SK-N-MC (cell line): Measurements from ENCODE around the gene ZNFX1.
"Not testable (repeated sequence)": the region's sequence is repeated elsewhere in the genome, so short reads cannot be mapped to it uniquely, and the experiment has no call there.

ENCODE experiments used
- DNase-seq: peaks from one replicate; pipeline ENCODE4 v3.0.0-alpha.2; 2011; ENCODE audit warnings: low read depth, low spot score
- H3K27ac ChIP-seq: fragments of 200-600 bp; sonication (generic); 2 replicates; pipeline ENCODE4 v1.5.1; 2016; ENCODE audit warnings: mixed run types
- H3K36me3 ChIP-seq: fragments of 200-600 bp; sonication (generic); 2 replicates; pipeline ENCODE4 v1.6.1; 2017; ENCODE audit warnings: antibody characterized with exemption, low read length, mixed read lengths; ENCODE audit not compliant: insufficient read depth
- H3K4me3 ChIP-seq: fragments of 200-600 bp; sonication (generic); 2 replicates; pipeline ENCODE4 v1.5.1; 2016
- H3K9ac ChIP-seq: fragments of 200-600 bp; sonication (generic); 2 replicates; pipeline ENCODE4 v1.8.0; 2017; ENCODE audit warnings: mixed run types, mixed read lengths; ENCODE audit not compliant: insufficient read length
- H3K9me3 ChIP-seq: fragments of 200-600 bp; sonication (generic); 2 replicates; pipeline ENCODE4 v1.6.1; 2017; ENCODE audit warnings: low read depth, mild to moderate bottlenecking, antibody characterized with exemption, low read length, moderate library complexity, mixed read lengths
- EZH2 ChIP-seq: fragments of 200-600 bp; sonication (generic); IDR thresholded peaks from one replicate; pipeline ENCODE4 v1.6.1; 2017; ENCODE audit warnings: antibody characterized with exemption
- FOXP2 ChIP-seq: optimal IDR thresholded peaks from 2 replicates; pipeline ENCODE3; 2011; ENCODE audit warnings: mild to moderate bottlenecking, moderate library complexity; ENCODE audit not compliant: insufficient read depth; ENCODE audit errors: extremely low read length, control extremely low read depth
- POLR2AphosphoS5 ChIP-seq: IDR thresholded peaks from 2 replicates; pipeline ENCODE4 v1.6.1; 2012; ENCODE audit warnings: mild to moderate bottlenecking, low read depth, low read length, borderline replicate concordance

The ZNFX1 gene

DNA sequence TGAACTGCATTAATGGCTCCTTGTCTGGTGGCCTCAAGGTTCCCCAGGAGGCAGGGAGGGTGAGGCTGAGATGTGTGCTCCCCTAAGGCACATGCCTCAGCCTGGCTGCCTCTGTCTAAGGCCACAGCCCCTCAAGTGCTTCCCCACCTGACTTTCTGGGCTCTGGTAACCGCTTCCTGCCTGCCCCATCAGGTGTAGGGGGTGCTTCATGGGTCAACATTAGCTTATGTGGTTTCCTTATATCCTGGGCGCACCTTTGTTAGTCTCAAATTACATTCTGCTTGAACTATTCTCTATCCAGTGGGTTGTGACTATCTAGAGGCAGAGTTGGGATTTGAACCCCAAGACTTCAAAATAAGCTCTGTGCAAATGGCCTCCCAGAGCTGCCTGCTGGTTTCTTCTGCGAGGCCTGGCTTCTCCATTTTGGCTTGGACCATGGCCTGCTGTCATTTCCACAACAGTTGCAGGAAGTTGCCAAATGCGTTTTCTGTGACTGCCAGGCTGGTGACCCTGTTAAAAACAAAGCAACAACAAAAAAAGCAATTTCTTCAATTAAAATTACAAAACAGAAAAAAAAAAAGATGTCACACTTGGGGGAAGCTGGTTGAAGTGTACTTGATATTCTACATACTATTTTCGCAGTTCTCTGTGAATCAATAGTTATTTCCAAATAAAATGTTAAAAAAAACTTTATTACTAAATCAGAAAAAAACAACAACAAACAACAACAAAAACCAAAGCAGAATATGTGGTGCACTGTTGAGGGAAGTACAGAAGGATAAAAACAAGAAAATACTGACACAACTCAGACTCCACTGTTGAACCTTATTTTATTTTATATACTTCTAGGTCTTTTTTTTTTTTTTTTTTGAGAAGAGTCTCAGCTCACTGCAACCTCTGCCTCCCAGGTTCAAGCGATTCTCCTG is 20.0 kb upstream of the ZNFX1 start:
- no peak for DNase-seq
- Histone ChIP-seq H3K9ac (no peak overlapping the region), H3K27ac (0 out of 2 replicates have a peak overlapping the region, but pooled peaks have one; percentile 36), H3K36me3 (no peaks in the 10 kb centered on the region; the same call in 1 of the 2 replicates), H3K4me3 (no peak overlapping the region), H3K9me3 (no peaks in the 10 kb centered on the region)
- TF ChIP-seq POLR2AphosphoS5: no peak
- TF ChIP-seq EZH2: no peak
- TF ChIP-seq FOXP2: no peak

DNA sequence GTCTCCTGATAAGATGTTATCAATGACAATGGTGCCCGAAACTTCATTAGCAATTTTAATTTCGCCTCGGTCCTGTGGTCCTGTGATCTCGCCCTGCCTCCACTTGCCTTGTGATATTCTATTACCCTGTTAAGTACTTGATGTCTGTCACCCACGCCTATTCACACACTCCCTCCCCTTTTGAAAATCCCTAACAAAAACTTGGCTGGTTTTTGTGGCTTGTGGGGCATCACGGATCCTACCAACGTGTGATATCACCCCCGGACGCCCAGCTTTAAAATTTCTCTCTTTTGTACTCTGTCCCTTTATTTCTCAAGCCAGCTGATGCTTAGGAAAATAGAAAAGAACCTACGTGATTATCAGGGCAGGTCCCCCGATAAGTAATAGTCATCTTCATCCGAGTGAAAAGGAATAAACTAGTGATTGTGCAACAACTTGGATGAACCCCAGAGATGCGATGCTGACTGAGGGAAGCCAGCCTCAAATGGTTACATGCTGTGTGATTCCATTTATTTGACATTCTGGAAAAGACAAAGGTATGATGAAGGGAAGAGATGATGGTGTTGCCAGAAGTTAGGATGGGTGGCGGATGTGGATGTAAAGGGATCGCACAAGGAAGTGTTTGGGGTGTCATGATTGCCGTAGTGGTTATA is 16.3 kb upstream of the ZNFX1 start:
- DNase-seq, H3K4me3 ChIP-seq, H3K27ac ChIP-seq, H3K9ac ChIP-seq, H3K9me3 ChIP-seq: not testable (repeated sequence)
- peaks cover 26% of the 10 kb centered on the region for H3K36me3 ChIP-seq

DNA sequence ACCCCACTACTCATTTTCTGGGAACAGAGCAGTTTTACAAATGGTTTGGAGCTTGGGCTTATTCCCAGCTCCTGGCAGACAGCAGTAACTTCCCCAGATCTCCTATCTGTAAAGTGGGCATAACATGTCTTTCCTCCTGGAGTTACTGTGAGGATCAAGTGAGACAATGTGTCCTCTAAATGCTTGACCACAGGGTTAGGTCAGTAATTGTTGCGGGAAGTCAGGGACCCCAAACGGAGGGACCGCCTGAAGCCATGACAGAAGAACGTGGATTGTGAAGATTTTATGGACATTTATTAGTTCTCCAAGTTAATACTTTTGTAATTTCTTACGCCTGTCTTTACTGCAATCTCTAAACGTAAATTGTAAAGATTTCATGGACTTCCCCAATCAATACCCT is 15.3 kb upstream of the ZNFX1 start:
- no peak overlapping the region for H3K9ac ChIP-seq
- no peak for DNase-seq
- H3K9me3 ChIP-seq: no peaks in the 10 kb centered on the region
- H3K4me3 ChIP-seq: no peak overlapping the region
- peak overlapping the region; percentile 64; the same call in 1 of the 2 replicates for H3K27ac ChIP-seq
- TF ChIP-seq POLR2AphosphoS5: no peak
- peaks cover 36% of the 10 kb centered on the region for H3K36me3 ChIP-seq

DNA sequence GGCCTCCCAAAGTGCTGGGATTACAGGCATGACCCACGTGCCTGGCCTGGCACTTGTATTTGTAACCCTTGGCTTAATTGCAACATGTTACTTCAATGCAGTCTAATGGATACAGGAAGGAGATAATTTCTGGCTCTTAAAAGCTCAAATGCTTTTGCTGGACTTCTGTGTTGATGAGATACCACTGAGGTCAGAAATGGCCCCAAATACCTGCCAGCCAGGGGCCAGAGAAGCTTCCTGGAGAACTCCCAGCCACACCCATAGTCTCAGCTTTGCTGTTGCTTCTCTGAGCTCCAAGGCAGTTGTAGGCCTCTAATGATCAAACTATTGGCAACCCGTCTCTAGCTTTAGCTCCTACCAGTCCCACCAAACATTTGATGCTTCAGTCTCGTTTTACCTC is 14.2 kb upstream of the ZNFX1 start:
- Histone ChIP-seq H3K9ac (no peak overlapping the region), H3K27ac (0 out of 2 replicates have a peak overlapping the region, but pooled peaks have one; percentile 85), H3K9me3 (no peaks in the 10 kb centered on the region), H3K36me3 (peaks cover 47% of the 10 kb centered on the region), H3K4me3 (no peak overlapping the region)
- TF ChIP-seq POLR2AphosphoS5: no peak
- no peak for TF ChIP-seq EZH2
- no peak for TF ChIP-seq FOXP2
- no peak for DNase-seq

DNA sequence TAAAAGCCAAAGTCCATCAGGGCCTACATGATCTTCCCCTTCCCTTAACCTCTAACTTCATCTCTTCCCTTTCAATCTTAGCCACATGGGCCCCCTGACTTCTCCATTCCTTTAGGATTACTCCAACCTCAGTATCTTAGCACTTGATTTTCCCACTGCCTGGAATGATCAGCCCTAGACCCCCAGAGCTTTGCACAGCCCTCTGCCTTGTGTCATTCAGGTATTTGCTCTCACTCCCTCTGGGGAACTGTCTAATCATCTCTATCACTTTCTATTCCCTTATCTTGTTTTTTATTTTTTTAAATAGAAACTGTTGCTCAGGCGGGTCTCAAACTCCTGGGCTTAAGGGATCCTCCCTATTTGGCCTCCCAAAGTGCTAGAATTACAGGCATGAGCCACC is 13.3 kb upstream of the ZNFX1 start:
- peaks cover 55% of the 10 kb centered on the region for H3K36me3 ChIP-seq
- TF ChIP-seq FOXP2 (no peak), POLR2AphosphoS5 (no peak), EZH2 (no peak)
- H3K4me3 ChIP-seq: no peak overlapping the region
- DNase-seq: no peak
- H3K9me3 ChIP-seq: no peaks in the 10 kb centered on the region
- H3K9ac ChIP-seq: no peak overlapping the region
- H3K27ac ChIP-seq: peak overlapping the region; percentile 85

DNA sequence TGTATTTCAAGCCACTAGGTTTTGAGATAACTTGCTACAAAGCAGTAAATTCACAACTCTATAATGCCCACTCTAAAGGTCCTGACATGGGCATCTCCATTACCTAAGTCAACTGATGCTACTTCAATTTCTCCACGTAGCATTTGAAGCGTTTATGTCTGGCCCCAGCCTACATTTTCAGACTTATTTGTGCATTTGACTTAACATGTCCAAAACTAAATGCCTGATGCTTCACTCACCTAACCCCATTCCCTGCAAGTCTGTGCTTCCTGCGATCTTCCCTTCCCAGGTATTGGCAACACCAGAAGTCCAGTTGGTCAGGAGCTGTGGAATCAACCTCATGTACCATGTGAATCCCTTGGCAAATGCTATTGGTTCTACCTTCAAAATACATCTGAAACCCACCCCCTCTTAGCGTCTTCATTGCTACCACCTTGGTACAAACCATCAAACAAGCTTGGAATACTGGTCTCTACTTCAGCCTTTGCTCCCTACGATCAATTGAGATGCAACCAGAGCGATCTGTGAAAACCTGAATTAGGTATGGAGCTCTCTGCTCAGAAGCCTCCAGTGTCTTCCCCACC is 12.8 kb upstream of the ZNFX1 start:
- Histone ChIP-seq H3K36me3 (peaks cover 60% of the 10 kb centered on the region), H3K4me3 (no peak overlapping the region), H3K9me3 (no peaks in the 10 kb centered on the region), H3K27ac (peak overlapping the region; percentile 85), H3K9ac (no peak overlapping the region)
- TF ChIP-seq FOXP2 (no peak), POLR2AphosphoS5 (no peak; the same call in none of the 2 replicates), EZH2 (no peak)
- DNase-seq: no peak

DNA sequence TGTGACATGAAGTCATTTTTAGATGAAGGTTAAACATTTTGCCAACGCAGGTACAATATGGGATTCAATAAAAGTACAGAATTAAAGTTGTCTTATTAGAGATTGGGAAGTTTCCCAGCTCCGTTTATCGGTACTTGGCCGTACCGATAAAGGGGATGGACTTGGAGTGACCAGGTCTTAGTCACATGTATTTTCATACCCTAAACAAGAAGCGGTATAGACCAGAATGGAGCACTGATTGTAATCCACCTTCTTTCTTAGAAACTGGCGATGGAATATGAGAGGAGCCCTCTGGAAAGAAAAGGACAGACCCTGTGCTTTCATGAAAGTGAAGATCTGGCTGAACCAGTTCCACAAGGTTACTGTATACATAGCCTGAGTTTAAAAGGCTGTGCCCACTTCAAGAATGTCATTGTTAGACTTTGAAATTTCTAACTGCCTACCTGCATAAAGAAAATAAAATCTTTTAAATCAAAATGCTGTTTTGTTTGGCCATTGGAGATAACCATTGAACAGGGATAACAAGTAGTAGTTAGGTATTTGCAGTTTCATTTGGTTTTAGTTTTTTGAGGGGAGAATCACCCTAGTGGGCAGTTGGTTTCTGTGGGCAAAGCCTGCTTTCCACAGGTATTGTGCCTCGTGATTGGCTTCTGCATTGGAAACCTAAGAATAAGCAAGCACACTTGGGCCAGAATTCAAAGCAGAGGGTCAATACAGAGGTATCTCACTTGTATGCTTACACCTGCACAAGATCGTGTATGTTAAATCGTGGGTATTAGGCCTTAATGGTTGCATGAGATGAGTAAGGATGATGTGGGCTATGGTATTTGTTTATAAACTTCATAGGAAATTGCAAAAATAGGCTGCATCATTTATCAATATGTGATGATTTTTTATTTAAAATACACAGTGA is 11.2 kb upstream of the ZNFX1 start:
- Histone ChIP-seq H3K4me3 (no peak overlapping the region), H3K9ac (no peak overlapping the region), H3K27ac (peak overlapping the region; percentile 85), H3K9me3 (no peaks in the 10 kb centered on the region), H3K36me3 (peaks cover 77% of the 10 kb centered on the region)
- TF ChIP-seq EZH2 (no peak), POLR2AphosphoS5 (0 out of 2 replicates have a peak, but pooled peaks have one; percentile 4)
- DNase-seq: no peak

DNA sequence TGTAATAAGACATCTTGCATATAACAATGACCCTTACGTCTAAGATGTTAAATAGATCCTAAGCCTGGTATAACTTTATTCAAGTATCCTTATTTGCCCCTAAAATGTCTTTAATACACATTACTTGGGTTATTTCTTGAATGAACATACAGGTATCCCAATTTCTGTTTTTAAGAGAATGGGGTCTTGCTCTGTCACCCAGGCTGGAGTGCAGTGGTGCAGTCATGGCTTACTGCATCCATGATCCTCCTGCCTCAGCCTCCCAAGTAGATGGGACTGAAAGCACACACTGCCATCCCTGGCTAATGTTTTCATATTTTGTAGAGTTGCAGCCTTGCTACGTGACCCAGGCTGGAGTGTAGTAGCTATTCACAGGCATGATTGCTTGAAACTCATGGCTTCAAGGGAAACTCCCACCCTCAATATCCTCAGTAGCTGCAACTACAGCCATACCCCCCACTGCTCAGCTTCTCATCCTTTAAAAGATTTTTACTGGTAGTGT is 10.4 kb upstream of the ZNFX1 start:
- no peak for TF ChIP-seq FOXP2
- no peak for TF ChIP-seq EZH2
- peak; percentile 39; the same call in 1 of the 2 replicates for TF ChIP-seq POLR2AphosphoS5
- DNase-seq: no peak
- Histone ChIP-seq H3K9ac (no peak overlapping the region), H3K27ac (peak overlapping the region; percentile 85), H3K36me3 (peaks cover 84% of the 10 kb centered on the region), H3K4me3 (no peak overlapping the region), H3K9me3 (no peaks in the 10 kb centered on the region)
